ENCODE data around the gene PRDM13. TPM values are rescaled to one million over a fixed set of nuclear protein-coding genes. Genes with fewer than 3 reads are reported as not detected.

PRDM13 gene
- total RNA-seq, 4 donors from 2014 or later = not detected

- Histone ChIP-seq H3K27me3 (no peaks in the 10 kb centered on the region), H3K27ac (no peak overlapping the region), H3K4me1 (no peaks in the 10 kb centered on the region), H3K4me3 (no peak overlapping the region), H3K9me3 (no peaks in the 10 kb centered on the region), H3K36me3 (no peaks in the 10 kb centered on the region)
- intact Hi-C loops (cut with DNase I; ENCODE audit: low total_unique reads) (no loop called here), in situ Hi-C loops (cut with MboI; ENCODE audit: low pct_ligation_motif_present in 1 of 4, low pct_unique_long_range_greater_than_20kb in 1 of 4, low sequenced_read_pairs in 3 of 4) (no loop called here)
- 6 to 20% methylated on average over 1 of the region's 1 CpG for WGBS, 2 donors (ENCODE audit: low coverage in 1 of 2)
- TF ChIP-seq EP300 (IDR thresholded peaks at IDR 0.05; ENCODE audit: low read depth) (no peak), POLR2AphosphoS5 (IDR thresholded peaks at IDR 0.05) (no peak), POLR2A (IDR thresholded peaks at IDR 0.05) (no peak), CTCF (IDR thresholded peaks at IDR 0.05) (no peak)
- no peak for DNase-seq
Measured at GRCh38 chr6:99660206-99660605, 53.6 kb downstream of the PRDM13 start.

- TF ChIP-seq EP300 (IDR thresholded peaks at IDR 0.05; ENCODE audit: low read depth) (no peak), POLR2AphosphoS5 (IDR thresholded peaks at IDR 0.05) (no peak), POLR2A (IDR thresholded peaks at IDR 0.05) (no peak), CTCF (IDR thresholded peaks at IDR 0.05) (no peak)
- DNase-seq = no peak
- intact Hi-C loops (cut with DNase I; ENCODE audit: low total_unique reads) = no loop called here
- no peak overlapping the region for H3K27ac ChIP-seq
- WGBS, 2 donors (ENCODE audit: low coverage in 1 of 2) = 97 to 100% methylated on average over 1 of the region's 1 CpG
- H3K36me3 ChIP-seq = no peaks in the 10 kb centered on the region
- H3K27me3 ChIP-seq = no peaks in the 10 kb centered on the region
- H3K4me1 ChIP-seq = no peaks in the 10 kb centered on the region
- no peak overlapping the region for H3K4me3 ChIP-seq
- H3K9me3 ChIP-seq = no peaks in the 10 kb centered on the region
- in situ Hi-C loops (cut with MboI; ENCODE audit: low pct_ligation_motif_present in 1 of 4, low pct_unique_long_range_greater_than_20kb in 1 of 4, low sequenced_read_pairs in 3 of 4) = no loop called here
Measured at GRCh38 chr6:99661870-99662269, 55.2 kb downstream of the PRDM13 start.

GRCh38 chr6:99662616-99663015, 56.0 kb downstream of the PRDM13 start:
- H3K36me3 ChIP-seq = no peaks in the 10 kb centered on the region
- intact Hi-C loops (cut with DNase I; ENCODE audit: low total_unique reads) = no loop called here
- no peak overlapping the region for H3K4me3 ChIP-seq
- no peaks in the 10 kb centered on the region for H3K4me1 ChIP-seq
- WGBS, 2 donors (ENCODE audit: low coverage in 1 of 2) = 30 to 50% methylated on average over 1 of the region's 1 CpG
- no peak for TF ChIP-seq POLR2A (IDR thresholded peaks at IDR 0.05)
- TF ChIP-seq POLR2AphosphoS5 (IDR thresholded peaks at IDR 0.05) = no peak
- TF ChIP-seq EP300 (IDR thresholded peaks at IDR 0.05; ENCODE audit: low read depth) = no peak
- no peak for TF ChIP-seq CTCF (IDR thresholded peaks at IDR 0.05)
- in situ Hi-C loops (cut with MboI; ENCODE audit: low pct_ligation_motif_present in 1 of 4, low pct_unique_long_range_greater_than_20kb in 1 of 4, low sequenced_read_pairs in 3 of 4) = no loop called here
- H3K27ac ChIP-seq = no peak overlapping the region
- no peaks in the 10 kb centered on the region for H3K9me3 ChIP-seq
- H3K27me3 ChIP-seq = no peaks in the 10 kb centered on the region
- DNase-seq = no peak

Small RNAs within 50 kb of the gene (small RNA-seq; reads per million reads assigned to genes)
- 0 reads per million in 4 donors for gene RF00019

Other genes with a start within 250 kb of the PRDM13 start
- 1 to 10 TPM in 2 of 4 donors, not detected in 2; 4.9 to 5.1 TPM for gene COQ3, start 212.6 kb upstream of the PRDM13 start, total RNA-seq
- 100 to 1,000 TPM; 118 to 374 (median 219) TPM for gene PNISR, start 181.5 kb upstream of the PRDM13 start, total RNA-seq
- gene USP45, start 91.4 kb upstream of the PRDM13 start, total RNA-seq = 10 to 100 TPM; 12.6 to 62.1 (median 34.7) TPM
- 100 to 1,000 TPM in 1 of 4 donors, 10 to 100 TPM in 3; 47.0 to 104 (median 63.6) TPM for gene CCNC, start 38.2 kb upstream of the PRDM13 start, total RNA-seq

Measured in transverse colon (tissue), 4 donors.